Gastroesophageal sphincter (tissue), 4 donors: ENCODE results near the gene TARBP1. TPM values are rescaled to one million over a fixed set of nuclear protein-coding genes. Genes with fewer than 3 reads are reported as not detected.

Experiments used
- ATAC-seq: fragments of 150-250 bp; one replicate; pipeline ENCODE4 v1.9.1; 2016; ENCODE audit warnings: mild to moderate bottlenecking, moderate library complexity
- H3K27ac ChIP-seq, 4 donors: fragments of 200-600 bp; sonication (generic) in 3 of 4; 1 replicate in 3 of 4; 2 replicates in 1 of 4; pipeline ENCODE4 v1.5.1; 2016 to 2019
- H3K27me3 ChIP-seq: fragments of 200-600 bp; sonication (generic); one replicate; pipeline ENCODE4 v1.5.1; 2019
- H3K36me3 ChIP-seq, 2 donors: fragments of 200-600 bp; sonication (generic); one replicate each; pipeline ENCODE4 v1.5.1; 2019; ENCODE audit warnings: control low read depth in 1 of 2
- H3K4me1 ChIP-seq, 3 donors: fragments of 200-600 bp; sonication (generic); 1 replicate in 2 of 3; 2 replicates in 1 of 3; pipeline ENCODE4 v1.5.1; 2016 to 2019; ENCODE audit warnings: control low read depth in 2 of 3
- H3K4me3 ChIP-seq, 2 donors: fragments of 200-600 bp; sonication (generic); one replicate each; pipeline ENCODE4 v1.5.1; 2019; ENCODE audit warnings: mild to moderate bottlenecking in 1 of 2, moderate library complexity in 1 of 2
- H3K9me3 ChIP-seq, 3 donors: fragments of 200-600 bp; sonication (generic); one replicate each; pipeline ENCODE4 v1.5.1; 2017 to 2019; ENCODE audit warnings: control low read depth in 2 of 3
- CTCF ChIP-seq, 4 experiments: fragments of 200-600 bp in 2 of 4; fragments of 450-650 bp in 2 of 4; sonication (generic) in 1 of 4; IDR thresholded peaks; one replicate each; pipeline ENCODE4 v1.5.1; 2017 to 2019; ENCODE audit warnings: antibody characterized with exemption in 4 of 4, mild to moderate bottlenecking in 2 of 4, moderate library complexity in 2 of 4
- EP300 ChIP-seq: sonication (generic); formaldehyde crosslinking; IDR thresholded peaks from one replicate; pipeline ENCODE4 v1.6.1; 2017; ENCODE audit warnings: antibody characterized with exemption, mild to moderate bottlenecking
- POLR2A ChIP-seq, 2 donors: fragments of 450-650 bp; IDR thresholded peaks; one replicate each; pipeline ENCODE4 v1.6.1; 2017; ENCODE audit warnings: antibody characterized with exemption in 2 of 2, mild to moderate bottlenecking in 2 of 2, moderate library complexity in 1 of 2
- POLR2AphosphoS5 ChIP-seq: sonication (generic); formaldehyde crosslinking; IDR thresholded peaks from one replicate; pipeline ENCODE4 v1.6.1; 2017; ENCODE audit warnings: antibody characterized with exemption
- WGBS, 2 donors: methylation state at CpG; one replicate each; pipeline ENCODE4 v1.1.5; 2018; ENCODE audit warnings: low coverage in 1 of 2; 5-methylcytosine and 5-hydroxymethylcytosine counted together
- total RNA-seq, 4 donors: library from RNA; depleted of rRNA; stranded (reverse); fragments of >200 nt; gene quantifications; one replicate each; pipeline ENCODE4 v1.1.0, GENCODE V29; 2016

Gene TARBP1
- total RNA-seq, 4 donors from 2014 or later = 6.7 to 9.6 (median 8.7) TPM

GRCh38 chr1:234452406-234452965 lies 26.5 kb downstream of the TARBP1 start:
- Histone ChIP-seq H3K27me3 (no peaks in the 10 kb centered on the region), H3K4me3 (no peak overlapping the region), H3K27ac (no peak overlapping the region), H3K4me1 (no peaks in the 10 kb centered on the region), H3K36me3 (peaks cover 0 to 57% of the 10 kb centered on the region in 2 donors), H3K9me3 (no peaks in the 10 kb centered on the region)
- 86 to 100% methylated on average over 2 of the region's 2 CpGs for WGBS, 2 donors
- no peak for TF ChIP-seq CTCF (IDR thresholded peaks at IDR 0.05)
- no peak for TF ChIP-seq POLR2AphosphoS5
- no peak for TF ChIP-seq EP300
- no peak for TF ChIP-seq POLR2A (IDR thresholded peaks at IDR 0.05)
- ATAC-seq = no peak

- WGBS, 2 donors = 93 to 97% methylated on average over 3 of the region's 3 CpGs
- no peak for TF ChIP-seq POLR2AphosphoS5
- no peak for TF ChIP-seq EP300
- TF ChIP-seq CTCF (IDR thresholded peaks at IDR 0.05) = no peak
- TF ChIP-seq POLR2A (IDR thresholded peaks at IDR 0.05) = no peak
- no peak for ATAC-seq
- Histone ChIP-seq H3K4me3 (no peak overlapping the region), H3K27me3 (no peaks in the 10 kb centered on the region), H3K9me3 (peaks cover 0 to 14% (median 0%) of the 10 kb centered on the region in 3 donors), H3K36me3 (peaks cover 0 to 31% of the 10 kb centered on the region in 2 donors), H3K4me1 (peaks cover 0 to 7% (median 0%) of the 10 kb centered on the region in 3 donors), H3K27ac (no peak overlapping the region)
Measured at GRCh38 chr1:234440348-234440747, 38.6 kb downstream of the TARBP1 start.

- no peak for ATAC-seq
- Histone ChIP-seq H3K4me3 (no peak overlapping the region), H3K27me3 (no peaks in the 10 kb centered on the region), H3K9me3 (peaks cover 0 to 14% (median 0%) of the 10 kb centered on the region in 3 donors), H3K27ac (no peak overlapping the region), H3K36me3 (peaks cover 0 to 29% of the 10 kb centered on the region in 2 donors), H3K4me1 (peaks cover 0 to 7% (median 0%) of the 10 kb centered on the region in 3 donors)
- WGBS, 2 donors = 95 to 97% methylated on average over 3 to 4 of the region's 4 CpGs
- TF ChIP-seq EP300 (no peak), CTCF (IDR thresholded peaks at IDR 0.05) (no peak)
Measured at GRCh38 chr1:234438579-234438978, 40.4 kb downstream of the TARBP1 start.

- Histone ChIP-seq H3K36me3 (peaks cover 0 to 35% of the 10 kb centered on the region in 2 donors), H3K4me1 (peaks cover 0 to 7% (median 0%) of the 10 kb centered on the region in 3 donors), H3K9me3 (peaks cover 0 to 14% (median 0%) of the 10 kb centered on the region in 3 donors), H3K27me3 (no peaks in the 10 kb centered on the region), H3K4me3 (no peak overlapping the region), H3K27ac (no peak overlapping the region)
- TF ChIP-seq POLR2AphosphoS5 = no peak
- TF ChIP-seq EP300 = no peak
- TF ChIP-seq CTCF (IDR thresholded peaks at IDR 0.05) = no peak
- no peak for TF ChIP-seq POLR2A (IDR thresholded peaks at IDR 0.05)
- no peak for ATAC-seq
- 38% methylated on average over 4 of the region's 6 CpGs for WGBS, 2 donors
Measured at GRCh38 chr1:234437423-234438171, 41.4 kb downstream of the TARBP1 start.

- peaks cover 0 to 11% (median 0%) of the 10 kb centered on the region in 3 donors for H3K9me3 ChIP-seq
- WGBS, 2 donors = 72 to 88% methylated on average over 7 to 8 of the region's 8 CpGs
- H3K36me3 ChIP-seq = peaks cover 0 to 34% of the 10 kb centered on the region in 2 donors
- no peaks in the 10 kb centered on the region for H3K27me3 ChIP-seq
- TF ChIP-seq POLR2A (IDR thresholded peaks at IDR 0.05) = no peak
- TF ChIP-seq CTCF (IDR thresholded peaks at IDR 0.05) = no peak
- ATAC-seq = no peak
- H3K27ac ChIP-seq = no peak overlapping the region
- H3K4me1 ChIP-seq = peaks cover 0 to 7% (median 0%) of the 10 kb centered on the region in 3 donors
- no peak overlapping the region for H3K4me3 ChIP-seq
Measured at GRCh38 chr1:234435620-234436019, 43.4 kb downstream of the TARBP1 start.
